ENCODE results near the gene SH3BP1. TPM values are rescaled to one million over a fixed set of nuclear protein-coding genes. Genes with fewer than 3 reads are reported as not detected.

Gene SH3BP1
- total and polyA plus RNA-seq, 2 of the 13 experiments (the other 11 are each of a cell fraction or from before 2014, with no cell fraction given) = 8.4 to 18.5 TPM

DNA sequence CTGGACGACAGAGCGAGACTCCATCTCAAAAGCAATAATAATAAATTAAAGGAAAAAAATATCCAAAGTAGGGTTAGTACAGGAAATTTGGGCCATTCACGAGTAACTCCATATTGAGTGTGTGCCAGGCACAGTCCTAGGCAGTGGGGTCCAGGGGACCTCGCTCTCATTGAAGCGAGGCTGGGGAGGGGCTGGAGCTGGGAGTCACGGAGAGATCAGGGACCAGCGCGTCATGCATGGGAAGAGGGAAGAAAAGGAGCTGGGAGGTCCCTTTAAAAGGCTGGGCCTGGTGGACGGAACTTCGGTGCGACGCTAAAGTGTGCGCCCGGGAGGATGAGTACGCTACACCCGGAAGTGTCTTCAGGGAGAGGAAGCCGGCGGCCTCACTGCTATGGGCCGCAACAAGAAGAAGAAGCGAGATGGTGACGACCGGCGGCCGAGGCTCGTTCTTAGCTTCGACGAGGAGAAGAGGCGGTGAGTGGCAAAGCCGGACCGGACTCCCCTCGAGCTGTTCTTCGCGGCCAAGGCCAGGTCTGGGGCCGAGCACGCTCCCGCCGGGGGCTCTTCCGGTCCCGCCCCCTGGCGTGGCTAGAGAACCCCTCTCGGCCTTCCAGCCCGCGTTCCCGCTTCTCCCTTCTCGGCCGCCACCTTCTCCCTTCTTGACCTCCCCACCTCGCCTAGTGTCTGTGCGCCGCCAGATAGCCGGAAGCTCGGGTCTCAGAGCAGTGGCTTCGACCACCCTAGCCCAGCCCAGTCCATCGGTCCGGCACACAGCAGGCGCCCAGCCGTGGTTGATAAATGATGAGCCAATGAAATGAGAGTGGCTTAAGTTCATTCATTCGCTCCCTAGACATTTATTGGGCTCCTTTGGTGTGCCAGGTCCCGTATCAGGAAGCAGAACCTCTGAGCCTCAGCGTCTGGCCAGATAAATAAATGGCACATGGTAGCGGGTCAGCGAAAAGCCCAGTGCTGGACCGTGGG is 46.8 kb downstream of the SH3BP1 start, which contains the start of gene NOL12 (continued):
- TF ChIP-seq ZNF879 (CRISPR knock-in tag; IDR thresholded peaks at IDR 0.05) (no peak), ZSCAN5A (CRISPR knock-in tag; IDR thresholded peaks at IDR 0.05; ENCODE audit: borderline replicate concordance) (0 out of 2 replicates have a peak, but pooled peaks have one; percentile 15), MLLT10 (CRISPR knock-in tag; IDR thresholded peaks at IDR 0.05) (no peak), ARID2 (CRISPR knock-in tag; IDR thresholded peaks at IDR 0.05; ENCODE audit: borderline replicate concordance) (peak; percentile 31; the same call in 1 of the 2 replicates), RAD21 (CRISPR knock-in tag; IDR thresholded peaks at IDR 0.05) (peak; percentile 34), ZSCAN20 (CRISPR knock-in tag; IDR thresholded peaks at IDR 0.05; ENCODE audit: borderline replicate concordance) (peak; percentile 77; the same call in 1 of the 2 replicates), ZC3H13 (CRISPR knock-in tag; IDR thresholded peaks at IDR 0.05) (no peak), ZNF784 (CRISPR knock-in tag; IDR thresholded peaks at IDR 0.05; ENCODE audit: borderline replicate concordance) (peak; percentile 73; the same call in 1 of the 2 replicates), ZNF616 (CRISPR knock-in tag; IDR thresholded peaks at IDR 0.05; ENCODE audit: low read depth) (peak; percentile 80; the same call in 1 of the 2 replicates), ARHGAP35 (CRISPR knock-in tag; IDR thresholded peaks at IDR 0.05; ENCODE audit: borderline replicate concordance) (no peak; the same call in 1 of the 2 replicates), YY1 (IDR thresholded peaks at IDR 0.05; ENCODE audit: insufficient read depth, insufficient replicate concordance, low read depth, low read length) (peak; percentile 48), ZNF589 (CRISPR knock-in tag; conservative IDR thresholded peaks at IDR 0.05) (no peak; the same call in 1 of the 2 replicates), NFE2L2 (IDR thresholded peaks at IDR 0.05; ENCODE audit: low read length) (no peak), ISX (CRISPR knock-in tag; conservative IDR thresholded peaks at IDR 0.05) (0 out of 2 replicates have a peak, but pooled peaks have one; percentile 32), ZNF546 (CRISPR knock-in tag; conservative IDR thresholded peaks at IDR 0.05) (no peak), ZNF343 (CRISPR knock-in tag; IDR thresholded peaks at IDR 0.05) (no peak; the same call in 1 of the 2 replicates), LCORL (IDR thresholded peaks at IDR 0.05) (no peak), LCORL (CRISPR knock-in tag; IDR thresholded peaks at IDR 0.05) (peak; percentile 79), ZNF160 (CRISPR knock-in tag; IDR thresholded peaks at IDR 0.05) (no peak), ARNT2 (CRISPR knock-in tag; IDR thresholded peaks at IDR 0.05; ENCODE audit: low read depth) (peak; percentile 75; the same call in 1 of the 2 replicates), ZNF274 (CRISPR knock-in tag; IDR thresholded peaks at IDR 0.05) (peak; percentile 61; the same call in 1 of the 2 replicates), HMGA1 (CRISPR knock-in tag; conservative IDR thresholded peaks at IDR 0.05) (no peak), HDAC6 (IDR thresholded peaks at IDR 0.05; ENCODE audit: low read depth, low read length) (no peak), NFE2 (CRISPR knock-in tag; IDR thresholded peaks at IDR 0.05) (no peak)
- TF ChIP-seq, protein P1, sequence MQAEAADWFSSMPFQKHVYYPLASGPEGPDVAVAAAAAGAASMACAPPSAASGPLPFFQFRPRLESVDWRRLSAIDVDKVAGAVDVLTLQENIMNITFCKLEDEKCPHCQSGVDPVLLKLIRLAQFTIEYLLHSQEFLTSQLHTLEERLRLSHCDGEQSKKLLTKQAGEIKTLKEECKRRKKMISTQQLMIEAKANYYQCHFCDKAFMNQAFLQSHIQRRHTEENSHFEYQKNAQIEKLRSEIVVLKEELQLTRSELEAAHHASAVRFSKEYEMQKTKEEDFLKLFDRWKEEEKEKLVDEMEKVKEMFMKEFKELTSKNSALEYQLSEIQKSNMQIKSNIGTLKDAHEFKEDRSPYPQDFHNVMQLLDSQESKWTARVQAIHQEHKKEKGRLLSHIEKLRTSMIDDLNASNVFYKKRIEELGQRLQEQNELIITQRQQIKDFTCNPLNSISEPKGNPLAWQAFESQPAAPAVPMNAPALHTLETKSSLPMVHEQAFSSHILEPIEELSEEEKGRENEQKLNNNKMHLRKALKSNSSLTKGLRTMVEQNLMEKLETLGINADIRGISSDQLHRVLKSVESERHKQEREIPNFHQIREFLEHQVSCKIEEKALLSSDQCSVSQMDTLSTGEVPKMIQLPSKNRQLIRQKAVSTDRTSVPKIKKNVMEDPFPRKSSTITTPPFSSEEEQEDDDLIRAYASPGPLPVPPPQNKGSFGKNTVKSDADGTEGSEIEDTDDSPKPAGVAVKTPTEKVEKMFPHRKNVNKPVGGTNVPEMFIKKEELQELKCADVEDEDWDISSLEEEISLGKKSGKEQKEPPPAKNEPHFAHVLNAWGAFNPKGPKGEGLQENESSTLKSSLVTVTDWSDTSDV (CRISPR knock-in tag; IDR thresholded peaks at IDR 0.05) = no peak

Data from HepG2 (cell line).